22Rv1 (cell line): ENCODE data around the gene STX18.
A peak's percentile ranks its signal among the peaks of the same experiment; 100 is the strongest.

Experiments used
- CTCF ChIP-seq: fragments of 450-650 bp; IDR thresholded peaks from 2 replicates; pipeline ENCODE4 v1.5.1; 2017; ENCODE audit warnings: mild to moderate bottlenecking
- ZFX ChIP-seq: fragments of 450-650 bp; IDR thresholded peaks from 2 replicates; pipeline ENCODE4 v1.6.1; 2017; ENCODE audit warnings: antibody characterized with exemption, borderline replicate concordance

- TF ChIP-seq ZFX = no peak
- TF ChIP-seq CTCF = peak; percentile 67
Measured at GRCh38 chr4:4384837-4385236, 157.0 kb downstream of the STX18 start.
